Measurements from ENCODE around the gene JADE1. TPM values are rescaled to one million over a fixed set of nuclear protein-coding genes. Genes with fewer than 3 reads are reported as not detected.

Gene JADE1
- total and polyA plus RNA-seq, 2 of the 13 experiments (the other 11 are each of a cell fraction or from before 2014, with no cell fraction given), result 5.4 to 19.3 TPM

DNA sequence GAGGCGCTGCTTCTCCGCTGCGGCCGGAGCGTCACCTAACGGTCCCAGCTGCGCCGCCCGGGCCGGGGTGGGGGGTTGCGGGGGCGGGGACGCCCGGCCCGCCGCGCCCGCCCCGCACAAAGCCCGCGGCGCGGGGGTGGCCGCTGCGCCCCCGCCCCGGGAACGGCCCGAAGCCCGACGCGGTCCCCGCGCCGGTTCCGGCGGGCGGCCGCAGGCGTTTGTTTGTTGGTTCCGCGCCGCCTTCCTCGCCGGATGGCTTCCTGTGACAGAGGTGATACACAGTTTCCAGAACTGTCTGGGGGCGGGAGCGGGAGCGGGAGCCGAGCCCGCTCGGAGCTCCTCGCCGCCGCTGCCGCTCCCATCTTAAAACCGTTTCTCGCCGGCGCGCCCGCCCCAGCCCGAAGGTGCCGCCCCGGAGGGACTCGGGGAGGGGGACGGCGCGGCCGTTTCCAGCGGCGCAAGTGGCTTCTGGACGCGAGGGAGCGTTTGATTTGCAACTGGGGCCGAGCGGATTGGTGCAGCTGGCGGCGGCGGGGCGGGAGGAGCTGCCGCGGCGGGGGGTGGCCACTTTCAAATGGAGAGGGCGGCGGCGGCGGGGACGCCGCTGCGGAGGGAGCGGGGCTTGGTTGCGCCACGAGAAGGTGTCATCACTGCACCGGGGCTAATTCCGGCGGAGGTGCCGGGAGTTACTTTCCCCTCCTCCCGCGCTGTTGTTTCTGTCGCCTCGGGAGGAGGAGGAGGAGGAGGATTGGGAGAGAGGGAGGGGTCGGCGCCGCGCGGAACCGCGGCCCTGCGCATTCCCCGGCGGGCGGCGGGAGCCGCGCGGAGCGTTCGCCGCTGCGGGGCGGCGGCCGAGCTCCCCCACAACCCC lies 2.3 kb downstream of the JADE1 start:
- H3K4me1 ChIP-seq (ENCODE audit: insufficient read depth, low read length), result peaks cover 32% of the 10 kb centered on the region
- ChIA-PET POLR2A (interaction anchor here (0.8 to 2.2 kb wide), 4 partner anchors 25 to 526 kb away, joined by 3 to 15 read pairs (median 8); no protein-coding TSS in a partner anchor), CTCF (ENCODE audit: low intra/inter-chr PET ratio, low total read pairs) (no interaction called here)
- BruUV-seq (replicated peaks), result TSS peak; percentile 68
- H3K4me3 ChIP-seq (replicated peaks in 1 of 3; ENCODE audit: insufficient read depth in 1 of 3, low read depth in 2 of 3, low read length in 3 of 3), result peak overlapping the region; percentile 82 to 99 (median 84)
- DNase-seq (ENCODE audit: low spot score) (peak; percentile 84), FAIRE-seq (peak; percentile 42), ATAC-seq (peak; percentile 66)
- H2AFZ ChIP-seq (ENCODE audit: low read length), result no peak overlapping the region
- intact Hi-C loops (cut with micrococcal nuclease; ENCODE audit: unreplicated experiment), result loop anchor here (1.0 to 5.0 kb wide), 3 partner anchors 19 to 525 kb away; partner anchors contain the start of gene PGRMC2
- peak overlapping the region; percentile 99 for H3K27ac ChIP-seq (ENCODE audit: extremely low read length, insufficient read depth, low read length)
- 0% methylated on average over 9 of the region's 123 CpGs for WGBS (ENCODE audit: low lambda C conversion rate)
- no peaks in the 10 kb centered on the region for H3K9me3 ChIP-seq (ENCODE audit: low read length)
- H3K9ac ChIP-seq (ENCODE audit: insufficient read depth, low read depth, low read length), result peak overlapping the region; percentile 88
- in situ Hi-C loops (cut with HindIII; ENCODE audit: extremely low pct_ligation_motif_present, low pct_unique_long_range_greater_than_20kb), result loop anchor here (5.0 to 25.0 kb wide), 2 partner anchors 50 to 250 kb away; no protein-coding TSS in a partner anchor
- no peaks in the 10 kb centered on the region for H3K36me3 ChIP-seq (replicated peaks in 1 of 2; ENCODE audit: control insufficient read depth in 1 of 2, insufficient read depth in 2 of 2, low read length in 2 of 2)
- peaks cover 47% of the 10 kb centered on the region for H3K79me2 ChIP-seq (ENCODE audit: insufficient read depth, low read length)
- peaks cover 17% of the 10 kb centered on the region for H4K20me1 ChIP-seq (ENCODE audit: insufficient read depth, low read length)
- peak overlapping the region; percentile 98 for H3K4me2 ChIP-seq (ENCODE audit: low read depth, low read length)
- no peaks in the 10 kb centered on the region; a peak in 1 of 5 replicates for H3K27me3 ChIP-seq (ENCODE audit: control insufficient read depth in 1 of 2, insufficient read depth in 2 of 2, low read length in 2 of 2)
- peak; percentile 62 for TF ChIP-seq ARNT2 (CRISPR knock-in tag; IDR thresholded peaks at IDR 0.05; ENCODE audit: low read depth)
- TF ChIP-seq ZNF761 (CRISPR knock-in tag; conservative IDR thresholded peaks at IDR 0.05), result no peak
- TF ChIP-seq ZSCAN31 (CRISPR knock-in tag; IDR thresholded peaks at IDR 0.05; ENCODE audit: low read depth), result no peak
- peak; percentile 36 for TF ChIP-seq PHF8 (CRISPR knock-in tag; IDR thresholded peaks at IDR 0.05)
- no peak for TF ChIP-seq GATAD2A (CRISPR knock-in tag; IDR thresholded peaks at IDR 0.05)
- TF ChIP-seq RXRA (CRISPR knock-in tag; IDR thresholded peaks at IDR 0.05), result peak; percentile 14; the same call in 1 of the 2 replicates
- peak; percentile 71 for TF ChIP-seq NFYC (CRISPR knock-in tag; IDR thresholded peaks at IDR 0.05)
- no peak for TF ChIP-seq ZNF598 (CRISPR knock-in tag; IDR thresholded peaks at IDR 0.05; ENCODE audit: borderline replicate concordance)
- no peak for TF ChIP-seq KMT2A (CRISPR knock-in tag; IDR thresholded peaks at IDR 0.05)
- TF ChIP-seq THAP11 (CRISPR knock-in tag; IDR thresholded peaks at IDR 0.05), result 0 out of 2 replicates have a peak, but pooled peaks have one; percentile 33
- TF ChIP-seq POLR2G (IDR thresholded peaks at IDR 0.05; ENCODE audit: low read depth, low read length), result peak; percentile 59; the same call in 1 of the 2 replicates
- TF ChIP-seq, protein P1, sequence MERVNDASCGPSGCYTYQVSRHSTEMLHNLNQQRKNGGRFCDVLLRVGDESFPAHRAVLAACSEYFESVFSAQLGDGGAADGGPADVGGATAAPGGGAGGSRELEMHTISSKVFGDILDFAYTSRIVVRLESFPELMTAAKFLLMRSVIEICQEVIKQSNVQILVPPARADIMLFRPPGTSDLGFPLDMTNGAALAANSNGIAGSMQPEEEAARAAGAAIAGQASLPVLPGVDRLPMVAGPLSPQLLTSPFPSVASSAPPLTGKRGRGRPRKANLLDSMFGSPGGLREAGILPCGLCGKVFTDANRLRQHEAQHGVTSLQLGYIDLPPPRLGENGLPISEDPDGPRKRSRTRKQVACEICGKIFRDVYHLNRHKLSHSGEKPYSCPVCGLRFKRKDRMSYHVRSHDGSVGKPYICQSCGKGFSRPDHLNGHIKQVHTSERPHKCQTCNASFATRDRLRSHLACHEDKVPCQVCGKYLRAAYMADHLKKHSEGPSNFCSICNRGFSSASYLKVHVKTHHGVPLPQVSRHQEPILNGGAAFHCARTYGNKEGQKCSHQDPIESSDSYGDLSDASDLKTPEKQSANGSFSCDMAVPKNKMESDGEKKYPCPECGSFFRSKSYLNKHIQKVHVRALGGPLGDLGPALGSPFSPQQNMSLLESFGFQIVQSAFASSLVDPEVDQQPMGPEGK (CRISPR knock-in tag; IDR thresholded peaks at IDR 0.05), result peak; percentile 87
- TF ChIP-seq, protein P2, sequence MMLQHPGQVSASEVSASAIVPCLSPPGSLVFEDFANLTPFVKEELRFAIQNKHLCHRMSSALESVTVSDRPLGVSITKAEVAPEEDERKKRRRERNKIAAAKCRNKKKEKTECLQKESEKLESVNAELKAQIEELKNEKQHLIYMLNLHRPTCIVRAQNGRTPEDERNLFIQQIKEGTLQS (CRISPR knock-in tag; IDR thresholded peaks at IDR 0.05), result peak; percentile 69
- 0 out of 2 replicates have a peak, but pooled peaks have one; percentile 16 for TF ChIP-seq ZNF343 (CRISPR knock-in tag; IDR thresholded peaks at IDR 0.05)
- TF ChIP-seq SP2 (CRISPR knock-in tag; IDR thresholded peaks at IDR 0.05), result peak; percentile 74
- TF ChIP-seq HNF4G (IDR thresholded peaks at IDR 0.05; ENCODE audit: borderline replicate concordance, low read depth, low read length), result peak; percentile 3; the same call in 1 of the 2 replicates
- no peak for TF ChIP-seq HNF4G (CRISPR knock-in tag; IDR thresholded peaks at IDR 0.05; ENCODE audit: borderline replicate concordance, low read depth)
- no peak for TF ChIP-seq ELF3 (CRISPR knock-in tag; IDR thresholded peaks at IDR 0.05)
- TF ChIP-seq JARID2 (CRISPR knock-in tag; IDR thresholded peaks at IDR 0.05; ENCODE audit: insufficient replicate concordance), result no peak
- TF ChIP-seq, protein P3, sequence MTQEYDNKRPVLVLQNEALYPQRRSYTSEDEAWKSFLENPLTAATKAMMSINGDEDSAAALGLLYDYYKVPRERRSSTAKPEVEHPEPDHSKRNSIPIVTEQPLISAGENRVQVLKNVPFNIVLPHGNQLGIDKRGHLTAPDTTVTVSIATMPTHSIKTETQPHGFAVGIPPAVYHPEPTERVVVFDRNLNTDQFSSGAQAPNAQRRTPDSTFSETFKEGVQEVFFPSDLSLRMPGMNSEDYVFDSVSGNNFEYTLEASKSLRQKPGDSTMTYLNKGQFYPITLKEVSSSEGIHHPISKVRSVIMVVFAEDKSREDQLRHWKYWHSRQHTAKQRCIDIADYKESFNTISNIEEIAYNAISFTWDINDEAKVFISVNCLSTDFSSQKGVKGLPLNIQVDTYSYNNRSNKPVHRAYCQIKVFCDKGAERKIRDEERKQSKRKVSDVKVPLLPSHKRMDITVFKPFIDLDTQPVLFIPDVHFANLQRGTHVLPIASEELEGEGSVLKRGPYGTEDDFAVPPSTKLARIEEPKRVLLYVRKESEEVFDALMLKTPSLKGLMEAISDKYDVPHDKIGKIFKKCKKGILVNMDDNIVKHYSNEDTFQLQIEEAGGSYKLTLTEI (CRISPR knock-in tag; conservative IDR thresholded peaks at IDR 0.05), result no peak
- no peak; the same call in 1 of the 2 replicates for TF ChIP-seq ZNF431 (CRISPR knock-in tag; IDR thresholded peaks at IDR 0.05; ENCODE audit: borderline replicate concordance, low read depth)
